COLO668 (cell line): Measurements from ENCODE around the gene FAM53C.
"Not testable (repeated sequence)": the region's sequence is repeated elsewhere in the genome, so short reads cannot be mapped to it uniquely, and the experiment has no call there.

Source experiments
- DNase-seq: peaks from one replicate; lab custom pipeline; 2025; ENCODE audit not compliant: unreplicated experiment; lab: John Stamatoyannopoulos, UW

Gene FAM53C

GRCh38 chr5:138337685-138338410 is at the start of gene FAM53C:
FAM53C (plus strand) TSS chr5:138338266; CDS start chr5:138341336, 3,070 bp downstream.
- DNase-seq: peak; percentile 94

- no peak for DNase-seq
Observed at GRCh38 chr5:138289296-138289695, 48.8 kb upstream of the FAM53C start.

GRCh38 chr5:138303372-138303771 is 34.7 kb upstream of the FAM53C start:
- DNase-seq: no peak

GRCh38 chr5:138305797-138306196 is 32.3 kb upstream of the FAM53C start:
- peak; percentile 54 for DNase-seq

GRCh38 chr5:138315751-138316278 is 22.3 kb upstream of the FAM53C start:
- DNase-seq: no peak

GRCh38 chr5:138316355-138316754 is 21.7 kb upstream of the FAM53C start:
- no peak for DNase-seq

- DNase-seq: not testable (repeated sequence)
Observed at GRCh38 chr5:138318211-138318610, 19.9 kb upstream of the FAM53C start.

GRCh38 chr5:138330813-138331448 is 7.1 kb upstream of the FAM53C start:
- DNase-seq: no peak

- peak; percentile 96 for DNase-seq
Observed at GRCh38 chr5:138331449-138332368, 6.4 kb upstream of the FAM53C start, which contains the start of gene CDC25C. CDC25C (minus strand) TSS chr5:138331804; CDS start chr5:138331180, 624 bp downstream.

GRCh38 chr5:138334867-138335447 is 3.1 kb upstream of the FAM53C start:
- DNase-seq: no peak

GRCh38 chr5:138336952-138337684 is 948 bp upstream of the FAM53C start:
- peak; percentile 79 for DNase-seq

- DNase-seq: no peak
Observed at GRCh38 chr5:138338411-138339090, 485 bp downstream of the FAM53C start.

- DNase-seq: no peak
Observed at GRCh38 chr5:138339091-138339456, 1.0 kb downstream of the FAM53C start.

GRCh38 chr5:138339464-138339863 is 1.4 kb downstream of the FAM53C start:
- DNase-seq: no peak

- DNase-seq: no peak
Observed at GRCh38 chr5:138340008-138340407, 1.9 kb downstream of the FAM53C start.

GRCh38 chr5:138344887-138345622 is 7.0 kb downstream of the FAM53C start:
- DNase-seq: no peak

- DNase-seq: no peak
Observed at GRCh38 chr5:138346889-138347288, 8.8 kb downstream of the FAM53C start.

- DNase-seq: no peak
Observed at GRCh38 chr5:138349852-138350562, 11.9 kb downstream of the FAM53C start.
